SK-N-SH treated with all-trans-retinoic acid at 6 μM for 48 hours (cell line): ENCODE results near the gene NRAP.
"Not testable (repeated sequence)": the region's sequence is repeated elsewhere in the genome, so short reads cannot be mapped to it uniquely, and the experiment has no call there.

Experiments used
- ATAC-seq: fragments of 200-7000 bp; cut with Tn5 transposase; 3 replicates; pipeline ENCODE4 v1.9.1; 2020; ENCODE audit warnings: mild to moderate bottlenecking, moderate library complexity
- ARNTL ChIP-seq: fragments of 450-650 bp; formaldehyde crosslinking; IDR thresholded peaks from 2 replicates; pipeline ENCODE4 v1.5.0; 2020; ENCODE audit warnings: low read depth, mild to moderate bottlenecking, moderate library complexity, borderline replicate concordance
- BACH2 ChIP-seq: fragments of 250-450 bp; sonication (Bioruptor Pico); IDR thresholded peaks from 2 replicates; pipeline ENCODE4 v1.9.0; 2021; ENCODE audit warnings: mild to moderate bottlenecking, borderline replicate concordance
- ESRRG ChIP-seq: fragments of 250-450 bp; sonication (Bioruptor Pico); IDR thresholded peaks from 2 replicates; pipeline ENCODE4 v1.6.1; 2021; ENCODE audit warnings: mild to moderate bottlenecking
- GLIS3 ChIP-seq: fragments of 250-450 bp; sonication (Bioruptor Pico); IDR thresholded peaks from 2 replicates; pipeline ENCODE4 v1.5.0; 2020; ENCODE audit warnings: mild to moderate bottlenecking, moderate library complexity
- ISL1 ChIP-seq: fragments of 250-450 bp; sonication (Bioruptor Pico); IDR thresholded peaks from 2 replicates; pipeline ENCODE4 v2.1.2; 2022; ENCODE audit warnings: mild to moderate bottlenecking, moderate library complexity
- OSR1 ChIP-seq: fragments of 250-450 bp; sonication (Bioruptor Pico); IDR thresholded peaks from 2 replicates; pipeline ENCODE4 v1.8.0; 2022; ENCODE audit warnings: moderate library complexity, mild to moderate bottlenecking, inconsistent platforms
- PPARA ChIP-seq: fragments of 250-450 bp; sonication (Bioruptor Pico); IDR thresholded peaks from 2 replicates; pipeline ENCODE4 v1.5.0; 2020; ENCODE audit warnings: mild to moderate bottlenecking, borderline replicate concordance
- RARB ChIP-seq: fragments of 250-450 bp; sonication (Bioruptor Pico); IDR thresholded peaks from 2 replicates; pipeline ENCODE4 v1.8.0; 2021; ENCODE audit warnings: mild to moderate bottlenecking, moderate library complexity
- SNAI2 ChIP-seq: fragments of 250-450 bp; sonication (Bioruptor Pico); IDR thresholded peaks from 2 replicates; pipeline ENCODE4 v1.5.0; 2020; ENCODE audit warnings: mild to moderate bottlenecking, moderate library complexity
- TOX ChIP-seq: fragments of 250-450 bp; sonication (Bioruptor Pico); IDR thresholded peaks from 2 replicates; pipeline ENCODE4 v1.8.0; 2021; ENCODE audit warnings: mild to moderate bottlenecking, moderate library complexity, borderline replicate concordance
- ZC3H10 ChIP-seq: fragments of 250-450 bp; sonication (Bioruptor Pico); IDR thresholded peaks from 2 replicates; pipeline ENCODE4 v1.5.1; 2021; ENCODE audit warnings: mild to moderate bottlenecking, moderate library complexity
- ZFP3 ChIP-seq: fragments of 250-450 bp; sonication (Bioruptor Pico); IDR thresholded peaks from 2 replicates; pipeline ENCODE4 v1.5.0; 2020; ENCODE audit warnings: mild to moderate bottlenecking, moderate library complexity
- ZFP30 ChIP-seq: fragments of 450-650 bp; formaldehyde crosslinking; IDR thresholded peaks from 2 replicates; pipeline ENCODE4 v1.5.0; 2022; ENCODE audit warnings: mild to moderate bottlenecking, moderate library complexity
- ZNF565 ChIP-seq: fragments of 450-650 bp; formaldehyde crosslinking; conservative IDR thresholded peaks from 2 replicates; pipeline ENCODE4 v1.5.0; 2020; ENCODE audit warnings: low read depth, mild to moderate bottlenecking, moderate library complexity
- ZNF70 ChIP-seq: fragments of 450-650 bp; formaldehyde crosslinking; IDR thresholded peaks from 2 replicates; pipeline ENCODE4 v1.5.0; 2020; ENCODE audit warnings: mild to moderate bottlenecking, moderate library complexity
- ZNF8 ChIP-seq: fragments of 450-650 bp; formaldehyde crosslinking; IDR thresholded peaks from 2 replicates; pipeline ENCODE4 v1.5.0; 2020; ENCODE audit warnings: mild to moderate bottlenecking, moderate library complexity
- TF ChIP-seq, protein P1 (sequence below): fragments of 250-450 bp; sonication (Bioruptor Pico); IDR thresholded peaks from 2 replicates; pipeline ENCODE4 v1.8.0; 2021; ENCODE audit warnings: low read depth, mild to moderate bottlenecking, moderate library complexity, borderline replicate concordance
- TF ChIP-seq, protein P2 (sequence below): fragments of 250-450 bp; sonication (Bioruptor Pico); IDR thresholded peaks from 2 replicates; pipeline ENCODE4 v1.5.1; 2021; ENCODE audit warnings: mild to moderate bottlenecking, moderate library complexity
- TF ChIP-seq, protein P3 (sequence below): fragments of 250-450 bp; sonication (Bioruptor Pico); IDR thresholded peaks from 2 replicates; pipeline ENCODE4 v1.8.0; 2020; ENCODE audit warnings: mild to moderate bottlenecking, moderate library complexity, borderline replicate concordance
- TF ChIP-seq, protein P4 (sequence below): fragments of 250-450 bp; sonication (Bioruptor Pico); IDR thresholded peaks from 2 replicates; pipeline ENCODE4 v1.5.0; 2020; ENCODE audit warnings: mild to moderate bottlenecking, moderate library complexity
- TF ChIP-seq, protein P5 (sequence below): fragments of 250-450 bp; sonication (Bioruptor Pico); IDR thresholded peaks from 2 replicates; pipeline ENCODE4 v1.5.1; 2020; ENCODE audit warnings: low read depth, mild to moderate bottlenecking, moderate library complexity

Gene NRAP

DNA sequence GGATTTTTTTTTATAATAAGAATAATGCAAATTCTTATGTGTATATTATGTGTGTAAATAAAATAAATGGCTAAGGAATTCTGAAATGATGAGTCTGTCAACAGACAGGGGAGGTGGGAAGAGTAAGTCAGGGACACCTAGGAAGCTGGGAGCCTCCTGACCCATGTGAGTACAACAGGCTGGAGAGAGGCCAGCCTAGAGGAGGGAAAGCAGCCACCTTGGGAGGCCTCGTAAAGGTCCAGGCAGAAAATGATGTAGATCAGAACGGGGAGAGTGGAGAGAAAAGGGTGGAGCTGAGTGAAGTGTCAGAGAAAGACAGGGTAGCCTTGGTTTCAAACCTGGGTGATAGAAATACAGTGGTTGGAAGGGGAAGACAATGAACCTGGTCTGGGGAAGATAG is 6.9 kb downstream of the NRAP start:
- ATAC-seq = no peak
- TF ChIP-seq, protein P1, sequence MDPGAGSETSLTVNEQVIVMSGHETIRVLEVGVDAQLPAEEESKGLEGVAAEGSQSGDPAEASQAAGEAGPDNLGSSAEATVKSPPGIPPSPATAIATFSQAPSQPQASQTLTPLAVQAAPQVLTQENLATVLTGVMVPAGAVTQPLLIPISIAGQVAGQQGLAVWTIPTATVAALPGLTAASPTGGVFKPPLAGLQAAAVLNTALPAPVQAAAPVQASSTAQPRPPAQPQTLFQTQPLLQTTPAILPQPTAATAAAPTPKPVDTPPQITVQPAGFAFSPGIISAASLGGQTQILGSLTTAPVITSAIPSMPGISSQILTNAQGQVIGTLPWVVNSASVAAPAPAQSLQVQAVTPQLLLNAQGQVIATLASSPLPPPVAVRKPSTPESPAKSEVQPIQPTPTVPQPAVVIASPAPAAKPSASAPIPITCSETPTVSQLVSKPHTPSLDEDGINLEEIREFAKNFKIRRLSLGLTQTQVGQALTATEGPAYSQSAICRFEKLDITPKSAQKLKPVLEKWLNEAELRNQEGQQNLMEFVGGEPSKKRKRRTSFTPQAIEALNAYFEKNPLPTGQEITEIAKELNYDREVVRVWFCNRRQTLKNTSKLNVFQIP (CRISPR knock-in tag) = no peak
- no peak for TF ChIP-seq SNAI2 (CRISPR knock-in tag)
- no peak for TF ChIP-seq BACH2
- no peak for TF ChIP-seq OSR1
- TF ChIP-seq ZFP3 (CRISPR knock-in tag) = no peak
- no peak for TF ChIP-seq ZC3H10 (CRISPR knock-in tag)
- TF ChIP-seq ZNF565 (CRISPR knock-in tag) = no peak
- no peak for TF ChIP-seq TOX
- TF ChIP-seq PPARA (CRISPR knock-in tag) = no peak
- TF ChIP-seq ISL1 (CRISPR knock-in tag) = no peak
- no peak for TF ChIP-seq ESRRG (CRISPR knock-in tag)
- no peak for TF ChIP-seq ZNF8 (CRISPR knock-in tag)
- TF ChIP-seq, protein P2, sequence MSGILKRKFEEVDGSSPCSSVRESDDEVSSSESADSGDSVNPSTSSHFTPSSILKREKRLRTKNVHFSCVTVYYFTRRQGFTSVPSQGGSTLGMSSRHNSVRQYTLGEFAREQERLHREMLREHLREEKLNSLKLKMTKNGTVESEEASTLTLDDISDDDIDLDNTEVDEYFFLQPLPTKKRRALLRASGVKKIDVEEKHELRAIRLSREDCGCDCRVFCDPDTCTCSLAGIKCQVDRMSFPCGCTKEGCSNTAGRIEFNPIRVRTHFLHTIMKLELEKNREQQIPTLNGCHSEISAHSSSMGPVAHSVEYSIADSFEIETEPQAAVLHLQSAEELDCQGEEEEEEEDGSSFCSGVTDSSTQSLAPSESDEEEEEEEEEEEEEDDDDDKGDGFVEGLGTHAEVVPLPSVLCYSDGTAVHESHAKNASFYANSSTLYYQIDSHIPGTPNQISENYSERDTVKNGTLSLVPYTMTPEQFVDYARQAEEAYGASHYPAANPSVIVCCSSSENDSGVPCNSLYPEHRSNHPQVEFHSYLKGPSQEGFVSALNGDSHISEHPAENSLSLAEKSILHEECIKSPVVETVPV (CRISPR knock-in tag) = no peak
- no peak for TF ChIP-seq ZNF70
- no peak for TF ChIP-seq RARB (CRISPR knock-in tag)
- TF ChIP-seq, protein P3, sequence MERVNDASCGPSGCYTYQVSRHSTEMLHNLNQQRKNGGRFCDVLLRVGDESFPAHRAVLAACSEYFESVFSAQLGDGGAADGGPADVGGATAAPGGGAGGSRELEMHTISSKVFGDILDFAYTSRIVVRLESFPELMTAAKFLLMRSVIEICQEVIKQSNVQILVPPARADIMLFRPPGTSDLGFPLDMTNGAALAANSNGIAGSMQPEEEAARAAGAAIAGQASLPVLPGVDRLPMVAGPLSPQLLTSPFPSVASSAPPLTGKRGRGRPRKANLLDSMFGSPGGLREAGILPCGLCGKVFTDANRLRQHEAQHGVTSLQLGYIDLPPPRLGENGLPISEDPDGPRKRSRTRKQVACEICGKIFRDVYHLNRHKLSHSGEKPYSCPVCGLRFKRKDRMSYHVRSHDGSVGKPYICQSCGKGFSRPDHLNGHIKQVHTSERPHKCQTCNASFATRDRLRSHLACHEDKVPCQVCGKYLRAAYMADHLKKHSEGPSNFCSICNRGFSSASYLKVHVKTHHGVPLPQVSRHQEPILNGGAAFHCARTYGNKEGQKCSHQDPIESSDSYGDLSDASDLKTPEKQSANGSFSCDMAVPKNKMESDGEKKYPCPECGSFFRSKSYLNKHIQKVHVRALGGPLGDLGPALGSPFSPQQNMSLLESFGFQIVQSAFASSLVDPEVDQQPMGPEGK (CRISPR knock-in tag) = no peak
- TF ChIP-seq, all 23 proteins: peak for 0

DNA sequence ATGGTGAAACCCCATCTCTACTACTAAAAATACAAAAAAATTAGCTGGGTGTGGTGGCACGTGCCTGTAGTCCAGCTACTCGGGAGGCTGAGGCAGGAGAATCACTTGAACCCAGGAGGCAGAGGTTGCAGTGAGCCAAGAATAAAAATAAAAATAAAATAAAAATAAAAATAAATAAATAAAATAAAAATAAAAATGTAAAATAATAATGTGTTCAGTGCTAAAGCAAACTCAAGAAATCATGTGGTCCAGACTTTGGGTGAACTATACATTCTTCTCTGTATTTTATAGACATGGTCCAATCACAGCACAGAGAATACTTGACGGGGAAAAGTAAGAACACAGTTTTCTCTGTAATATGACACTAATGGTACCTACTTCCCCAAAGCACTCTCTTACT is 11.4 kb downstream of the NRAP start:
- ATAC-seq = not testable (repeated sequence)

DNA sequence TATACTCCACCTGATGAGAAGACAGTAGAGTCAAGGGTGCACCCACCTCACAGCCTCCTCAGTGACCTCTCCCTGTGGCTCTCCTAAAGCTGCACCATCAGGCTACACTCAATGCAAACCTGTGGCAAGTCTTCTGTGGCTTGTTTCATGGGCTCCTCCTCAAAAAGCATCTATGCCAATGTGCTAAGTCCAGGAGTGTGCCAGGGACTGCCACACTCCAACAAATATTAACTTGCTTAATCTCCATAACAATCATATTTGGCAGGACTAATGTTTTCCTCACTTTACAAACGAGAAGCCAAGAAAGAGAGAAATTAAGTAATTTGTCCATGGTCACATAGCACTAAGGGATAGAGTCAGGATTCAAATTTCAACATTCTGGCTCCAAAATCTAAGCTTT is 11.9 kb downstream of the NRAP start:
- ATAC-seq = no peak
- TF ChIP-seq, protein P2 (CRISPR knock-in tag) = no peak
- TF ChIP-seq SNAI2 (CRISPR knock-in tag) (no peak), ZNF565 (CRISPR knock-in tag) (no peak)

DNA sequence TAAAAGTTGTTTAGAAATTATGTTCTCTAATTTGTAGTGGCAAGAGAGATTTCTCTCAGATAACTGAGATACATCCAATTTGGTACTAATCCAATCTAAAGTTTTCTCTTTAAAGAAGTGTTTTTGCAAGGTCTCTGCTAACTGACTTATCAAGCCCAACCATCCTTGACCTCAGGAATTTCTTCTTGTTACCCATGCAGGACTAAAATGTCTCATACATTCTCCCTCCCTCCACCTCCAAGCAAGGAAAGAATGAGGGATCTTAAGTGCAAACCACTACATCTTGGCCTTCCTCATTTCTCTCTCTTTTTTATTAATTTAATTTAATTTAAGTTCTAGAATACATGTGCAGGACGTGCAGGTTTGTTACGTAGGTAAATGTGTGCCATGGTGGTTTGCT is 12.8 kb downstream of the NRAP start:
- ATAC-seq = no peak
- no peak for TF ChIP-seq ESRRG (CRISPR knock-in tag)
- TF ChIP-seq ZNF8 (CRISPR knock-in tag) = no peak
- no peak for TF ChIP-seq PPARA (CRISPR knock-in tag)
- no peak for TF ChIP-seq ZNF565 (CRISPR knock-in tag)
- TF ChIP-seq, protein P4, sequence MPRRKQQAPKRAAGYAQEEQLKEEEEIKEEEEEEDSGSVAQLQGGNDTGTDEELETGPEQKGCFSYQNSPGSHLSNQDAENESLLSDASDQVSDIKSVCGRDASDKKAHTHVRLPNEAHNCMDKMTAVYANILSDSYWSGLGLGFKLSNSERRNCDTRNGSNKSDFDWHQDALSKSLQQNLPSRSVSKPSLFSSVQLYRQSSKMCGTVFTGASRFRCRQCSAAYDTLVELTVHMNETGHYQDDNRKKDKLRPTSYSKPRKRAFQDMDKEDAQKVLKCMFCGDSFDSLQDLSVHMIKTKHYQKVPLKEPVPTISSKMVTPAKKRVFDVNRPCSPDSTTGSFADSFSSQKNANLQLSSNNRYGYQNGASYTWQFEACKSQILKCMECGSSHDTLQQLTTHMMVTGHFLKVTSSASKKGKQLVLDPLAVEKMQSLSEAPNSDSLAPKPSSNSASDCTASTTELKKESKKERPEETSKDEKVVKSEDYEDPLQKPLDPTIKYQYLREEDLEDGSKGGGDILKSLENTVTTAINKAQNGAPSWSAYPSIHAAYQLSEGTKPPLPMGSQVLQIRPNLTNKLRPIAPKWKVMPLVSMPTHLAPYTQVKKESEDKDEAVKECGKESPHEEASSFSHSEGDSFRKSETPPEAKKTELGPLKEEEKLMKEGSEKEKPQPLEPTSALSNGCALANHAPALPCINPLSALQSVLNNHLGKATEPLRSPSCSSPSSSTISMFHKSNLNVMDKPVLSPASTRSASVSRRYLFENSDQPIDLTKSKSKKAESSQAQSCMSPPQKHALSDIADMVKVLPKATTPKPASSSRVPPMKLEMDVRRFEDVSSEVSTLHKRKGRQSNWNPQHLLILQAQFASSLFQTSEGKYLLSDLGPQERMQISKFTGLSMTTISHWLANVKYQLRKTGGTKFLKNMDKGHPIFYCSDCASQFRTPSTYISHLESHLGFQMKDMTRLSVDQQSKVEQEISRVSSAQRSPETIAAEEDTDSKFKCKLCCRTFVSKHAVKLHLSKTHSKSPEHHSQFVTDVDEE (CRISPR knock-in tag) = no peak
- TF ChIP-seq ZFP3 (CRISPR knock-in tag) = no peak
- no peak for TF ChIP-seq GLIS3 (CRISPR knock-in tag)
- no peak for TF ChIP-seq RARB (CRISPR knock-in tag)
- no peak for TF ChIP-seq SNAI2 (CRISPR knock-in tag)
- TF ChIP-seq ZFP30 = no peak
- TF ChIP-seq ZC3H10 (CRISPR knock-in tag) = no peak
- TF ChIP-seq, protein P1 (CRISPR knock-in tag) = no peak
- TF ChIP-seq, protein P3 (CRISPR knock-in tag) = no peak
- TF ChIP-seq OSR1 = no peak
- TF ChIP-seq, protein P5, sequence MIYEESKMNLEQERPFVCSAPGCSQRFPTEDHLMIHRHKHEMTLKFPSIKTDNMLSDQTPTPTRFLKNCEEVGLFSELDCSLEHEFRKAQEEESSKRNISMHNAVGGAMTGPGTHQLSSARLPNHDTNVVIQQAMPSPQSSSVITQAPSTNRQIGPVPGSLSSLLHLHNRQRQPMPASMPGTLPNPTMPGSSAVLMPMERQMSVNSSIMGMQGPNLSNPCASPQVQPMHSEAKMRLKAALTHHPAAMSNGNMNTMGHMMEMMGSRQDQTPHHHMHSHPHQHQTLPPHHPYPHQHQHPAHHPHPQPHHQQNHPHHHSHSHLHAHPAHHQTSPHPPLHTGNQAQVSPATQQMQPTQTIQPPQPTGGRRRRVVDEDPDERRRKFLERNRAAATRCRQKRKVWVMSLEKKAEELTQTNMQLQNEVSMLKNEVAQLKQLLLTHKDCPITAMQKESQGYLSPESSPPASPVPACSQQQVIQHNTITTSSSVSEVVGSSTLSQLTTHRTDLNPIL (CRISPR knock-in tag) = no peak
- no peak for TF ChIP-seq TOX
- no peak for TF ChIP-seq ARNTL (CRISPR knock-in tag)
- TF ChIP-seq ZNF70 = no peak
- no peak for TF ChIP-seq ISL1 (CRISPR knock-in tag)
